MV-4-11 (cell line): ENCODE results near the gene ASS1.

Experiments
- DNase-seq: peaks from one replicate; lab custom pipeline; 2025; lab: John Stamatoyannopoulos, UW

ASS1 gene

DNA sequence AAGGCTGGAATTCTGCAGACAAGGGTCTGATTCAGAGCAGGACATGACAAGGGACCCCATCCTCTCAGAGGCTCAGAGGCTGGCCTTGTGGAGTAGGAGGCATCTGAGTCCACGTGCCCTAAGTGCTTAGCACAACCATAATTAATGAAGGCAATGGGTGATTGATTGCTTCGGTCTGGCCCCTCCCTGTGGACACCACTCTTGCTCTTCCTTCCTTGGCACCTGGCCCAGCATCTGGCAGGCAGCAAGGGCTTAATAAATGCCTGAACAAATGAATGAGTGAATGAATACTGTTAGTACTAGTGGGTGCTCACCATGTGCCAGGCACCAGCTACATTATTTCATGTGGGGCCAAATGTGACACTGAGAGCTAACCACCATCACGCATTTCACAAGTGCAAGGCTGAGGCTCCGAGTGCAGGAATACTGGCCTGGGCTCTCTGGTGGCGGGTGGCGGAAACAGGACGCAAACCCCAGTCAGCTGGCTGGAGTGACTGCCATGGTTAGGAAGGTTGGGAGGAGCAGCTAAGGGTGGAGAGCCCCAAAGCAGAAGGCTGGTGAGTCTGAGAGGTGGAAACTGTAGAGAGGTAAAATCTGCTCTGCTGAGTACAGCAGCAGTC is 53.6 kb downstream of the ASS1 start:
- no peak for DNase-seq

GRCh38 chr9:130498918-130499698 is 54.3 kb downstream of the ASS1 start:
- DNase-seq, result no peak

- no peak for DNase-seq
These were observed 55.1 kb downstream of the ASS1 start for GRCh38 chr9:130499804-130500263.

DNA sequence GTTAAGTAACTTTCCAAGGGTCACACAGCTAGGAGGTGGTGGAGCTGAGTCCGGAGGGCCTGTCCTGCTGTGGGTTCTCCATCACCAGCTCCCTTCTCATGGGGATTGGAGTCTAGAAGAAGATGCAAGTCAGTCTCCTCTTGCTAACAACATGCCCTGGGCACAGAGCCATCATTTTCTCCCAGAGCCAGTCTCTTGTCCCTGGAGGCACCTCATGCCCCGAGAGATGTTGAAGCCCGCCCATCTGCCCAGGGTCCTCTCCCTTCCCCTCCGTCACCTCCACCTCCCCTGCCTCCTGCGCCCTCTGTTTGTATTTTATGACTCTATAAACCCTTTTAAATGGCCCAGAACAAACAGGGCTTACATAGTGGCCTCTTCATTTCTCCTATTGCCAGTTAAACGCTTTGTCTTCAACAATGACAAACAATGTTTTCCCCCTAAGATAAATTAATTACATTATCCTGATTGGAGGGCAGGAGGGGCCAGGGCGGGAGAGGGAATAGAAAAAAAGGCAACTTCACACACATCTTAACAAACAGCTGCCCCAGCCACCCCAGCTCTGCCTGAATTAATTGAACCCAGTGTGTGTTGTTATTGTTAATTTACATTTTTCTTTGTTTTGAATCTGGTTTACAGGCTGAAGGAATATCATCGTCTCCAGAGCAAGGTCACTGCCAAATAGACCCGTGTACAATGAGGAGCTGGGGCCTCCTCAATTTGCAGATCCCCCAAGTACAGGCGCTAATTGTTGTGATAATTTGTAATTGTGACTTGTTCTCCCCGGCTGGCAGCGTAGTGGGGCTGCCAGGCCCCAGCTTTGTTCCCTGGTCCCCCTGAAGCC is 55.8 kb downstream of the ASS1 start:
- DNase-seq, result no peak

GRCh38 chr9:130501639-130502038 is 56.9 kb downstream of the ASS1 start:
- no peak for DNase-seq

- no peak for DNase-seq
These were observed 63.5 kb downstream of the ASS1 start for GRCh38 chr9:130508218-130508617.

GRCh38 chr9:130512199-130512598 is 67.4 kb downstream of the ASS1 start:
- no peak for DNase-seq

DNA sequence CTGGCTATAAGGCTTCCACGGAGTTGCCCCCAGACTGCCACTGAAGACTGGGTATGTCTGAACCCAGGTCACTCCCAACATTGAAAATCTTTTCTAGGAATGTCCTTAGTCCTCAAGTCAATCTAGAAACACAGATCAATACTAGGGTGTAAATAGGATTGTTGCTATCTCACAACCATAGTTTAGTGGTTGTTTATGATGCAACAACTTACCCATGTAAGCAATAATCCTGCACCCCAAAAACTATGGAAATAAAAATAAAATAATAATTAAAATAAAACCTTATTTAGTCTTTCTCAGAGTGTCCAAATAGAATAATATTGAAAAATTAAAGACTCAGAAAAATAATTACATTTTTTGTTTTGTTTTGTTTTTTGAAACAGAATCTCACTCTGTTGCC is 68.3 kb downstream of the ASS1 start:
- DNase-seq, result no peak

DNA sequence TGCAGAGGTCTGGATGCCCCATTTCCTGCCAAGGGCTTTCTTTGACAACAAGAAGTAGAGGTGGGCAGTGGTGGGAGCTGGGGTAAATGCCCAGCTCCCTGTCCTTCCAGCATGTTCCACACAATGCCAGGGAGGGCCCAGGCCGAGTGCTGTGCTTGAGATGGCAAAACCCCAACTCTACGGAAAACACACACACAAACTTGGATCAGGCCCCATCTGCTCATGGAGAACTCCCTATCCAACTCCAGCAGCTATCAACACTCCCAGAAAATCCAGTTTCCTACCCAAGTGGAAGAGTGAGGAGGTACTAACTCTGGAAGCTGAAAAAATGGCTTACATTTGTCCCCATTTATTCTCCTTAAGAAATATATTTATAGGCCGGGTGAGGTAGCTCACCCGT is 73.5 kb downstream of the ASS1 start:
- no peak for DNase-seq

GRCh38 chr9:130518943-130519799 is 74.4 kb downstream of the ASS1 start:
- DNase-seq, result no peak

GRCh38 chr9:130519927-130520326 is 75.2 kb downstream of the ASS1 start:
- no peak for DNase-seq

DNA sequence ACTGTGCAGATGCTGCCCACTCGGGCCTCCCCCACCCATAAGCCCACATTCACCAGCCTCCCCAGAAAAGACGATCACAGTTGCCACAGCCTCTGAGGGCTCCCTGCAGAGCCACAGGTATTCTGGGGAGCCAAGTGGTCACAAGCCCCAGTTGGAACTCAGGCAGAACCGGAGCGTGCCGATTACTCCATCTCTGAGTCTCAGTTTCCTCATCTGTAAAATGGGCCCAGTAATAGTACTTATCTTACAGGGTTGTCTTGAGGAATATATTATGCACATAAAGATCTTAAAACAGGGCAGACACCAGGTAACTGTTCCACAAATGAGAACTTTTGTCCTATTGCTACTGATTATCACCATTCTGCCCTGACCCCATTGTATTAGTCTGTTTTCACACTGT is 77.0 kb downstream of the ASS1 start:
- no peak for DNase-seq

- no peak for DNase-seq
These were observed 77.6 kb downstream of the ASS1 start for GRCh38 chr9:130522233-130522808.

- DNase-seq, result no peak
These were observed 79.2 kb downstream of the ASS1 start for GRCh38 chr9:130523921-130524320.

- no peak for DNase-seq
These were observed 81.6 kb downstream of the ASS1 start for GRCh38 chr9:130526193-130526853.

GRCh38 chr9:130526854-130527650 is 82.3 kb downstream of the ASS1 start:
- DNase-seq, result no peak

GRCh38 chr9:130527651-130528310 is 83.0 kb downstream of the ASS1 start:
- no peak for DNase-seq

GRCh38 chr9:130528674-130529073 is 83.9 kb downstream of the ASS1 start:
- no peak for DNase-seq

GRCh38 chr9:130530938-130531337 is 86.2 kb downstream of the ASS1 start:
- DNase-seq, result no peak

GRCh38 chr9:130531670-130532069 is 86.9 kb downstream of the ASS1 start:
- no peak for DNase-seq
